Activated B cell treated with CpG ODN at 0.5 μM for 24 hours (primary cell): ENCODE measurements around the gene MAT2A. TPM values are rescaled to one million over a fixed set of nuclear protein-coding genes. Genes with fewer than 3 reads are reported as not detected.

Source experiments
- ATAC-seq: fragments of 200-7000 bp; cut with Tn5 transposase; one replicate; pipeline ENCODE4 v1.10.0; 2021; ENCODE audit warnings: low read depth, mild to moderate bottlenecking, moderate library complexity
- CTCF ChIA-PET: fragments of 350-600 bp; sonication (Branson Sonifier 250); formaldehyde crosslinking; loops from one replicate; lab custom pipeline; 2021; ENCODE audit warnings: antibody characterized with exemption; lab: Charles Lee
- POLR2A ChIA-PET: fragments of 350-600 bp; sonication (Branson Sonifier 250); formaldehyde crosslinking; loops from one replicate; lab custom pipeline; 2021; ENCODE audit warnings: antibody characterized with exemption; lab: Charles Lee
- DNase-seq: peaks from one replicate; pipeline ENCODE4 v3.0.0; 2022
- H3K27ac Mint-ChIP-seq: one replicate; pipeline ENCODE4 v1.8.0; 2020; ENCODE audit warnings: mixed read lengths
- H3K27me3 Mint-ChIP-seq: one replicate; pipeline ENCODE4 v1.8.0; 2021; ENCODE audit warnings: mixed read lengths
- H3K36me3 Mint-ChIP-seq: one replicate; pipeline ENCODE4 v1.8.0; 2021; ENCODE audit warnings: low read depth, mixed read lengths
- H3K4me1 Mint-ChIP-seq: one replicate; pipeline ENCODE4 v1.8.0; 2021; ENCODE audit warnings: mixed read lengths
- H3K4me3 Mint-ChIP-seq: one replicate; pipeline ENCODE4 v1.8.0; 2020; ENCODE audit warnings: mild to moderate bottlenecking, mixed read lengths
- H3K9me3 Mint-ChIP-seq: one replicate; pipeline ENCODE4 v1.8.0; 2020; ENCODE audit warnings: mixed read lengths
- CTCF ChIP-seq: fragments of 200-600 bp; IDR thresholded peaks from one replicate; pipeline ENCODE4 v1.8.0; 2022; ENCODE audit warnings: antibody characterized with exemption, mild to moderate bottlenecking
- intact Hi-C: fragments of 100-400 bp; cut with micrococcal nuclease; formaldehyde crosslinking; loops from one replicate; pipeline ENCODE4 v1.15.1; 2024
- total RNA-seq: library from RNA; stranded (reverse); gene quantifications from 2 replicates; pipeline ENCODE4 v1.2.3, GENCODE V29; 2022

Gene MAT2A
- total RNA-seq, result 228 and 265 TPM in 2 replicates

DNA sequence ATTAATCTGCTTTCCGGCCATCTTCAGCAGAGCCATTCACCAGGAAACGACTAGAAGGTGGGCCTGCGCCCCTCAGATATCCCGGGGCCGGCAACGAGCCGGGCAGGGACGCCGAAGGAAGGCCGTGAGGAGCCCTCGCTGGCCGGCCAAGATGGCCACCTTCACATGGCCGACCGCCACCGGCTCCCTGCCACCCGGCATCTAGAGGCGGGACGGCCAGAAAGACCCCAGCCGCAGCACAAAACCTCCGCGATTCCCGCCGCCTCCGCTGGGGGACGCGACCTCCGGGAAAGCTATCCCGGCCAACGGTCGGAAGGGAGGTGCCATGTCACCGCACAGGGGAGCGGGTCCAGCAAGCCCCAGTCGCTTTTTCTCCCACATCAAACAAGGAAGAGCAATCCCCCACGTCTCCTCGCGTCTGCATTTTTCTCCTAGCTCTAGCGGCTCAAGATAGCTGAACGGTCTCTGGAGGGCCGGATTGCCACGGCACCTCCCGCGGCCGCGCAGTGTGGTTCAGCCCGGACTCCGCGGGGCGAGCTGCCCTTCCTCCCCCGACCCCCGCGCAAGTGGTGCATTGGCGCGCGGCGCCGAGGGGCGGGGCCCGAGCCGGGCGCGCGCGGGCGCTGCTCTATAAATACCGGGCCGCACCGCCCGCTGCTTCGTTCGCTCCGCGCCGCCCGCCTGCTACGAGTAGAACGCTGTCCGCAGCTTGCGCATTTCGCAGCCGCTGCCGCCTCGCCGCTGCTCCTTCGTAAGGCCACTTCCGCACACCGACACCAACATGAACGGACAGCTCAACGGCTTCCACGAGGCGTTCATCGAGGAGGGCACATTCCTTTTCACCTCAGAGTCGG lies at the start of gene MAT2A:
Gene MAT2A (plus strand): TSS at position 662 of the 854 bp plus-strand sequence. CDS start 120 bp downstream, at position 782.
- CTCF ChIA-PET, result interaction anchor here (0.8 to 6.0 kb wide), 6 partner anchors 10 to 147 kb away, joined by 3 to 52 read pairs (median 4); no protein-coding TSS in a partner anchor
- H3K4me1 Mint-ChIP-seq, result peaks cover 37% of the 10 kb centered on the region
- POLR2A ChIA-PET, result interaction anchor here (0.6 to 8.1 kb wide), 53 partner anchors 9 to 1072 kb away, joined by 3 to 137 read pairs (median 5); partner anchors contain the start of genes C2orf68, CAPG, ELMOD3 and GGCX
- peak; percentile 94 for DNase-seq
- intact Hi-C loops, result loop anchor here (1.0 to 5.0 kb wide), 9 partner anchors 23 to 902 kb away; partner anchors contain the start of genes ELMOD3, GGCX, KDM3A and RETSAT
- no peak for TF ChIP-seq CTCF
- no peaks in the 10 kb centered on the region for H3K9me3 Mint-ChIP-seq
- H3K36me3 Mint-ChIP-seq, result peaks cover 51% of the 10 kb centered on the region
- peak within 1 kb of the TSS; percentile 96 for H3K4me3 Mint-ChIP-seq
- no peaks in the 10 kb centered on the region for H3K27me3 Mint-ChIP-seq
- peak within 1 kb of the TSS; percentile 99 for H3K27ac Mint-ChIP-seq
- peak; percentile 80 for ATAC-seq

- POLR2A ChIA-PET, result no interaction called here
- Mint-ChIP-seq H3K4me3 (no peak overlapping the region), H3K4me1 (peaks cover 8% of the 10 kb centered on the region), H3K27ac (no peak overlapping the region), H3K36me3 (peaks cover 2% of the 10 kb centered on the region), H3K27me3 (no peaks in the 10 kb centered on the region), H3K9me3 (peaks cover 3% of the 10 kb centered on the region)
- intact Hi-C loops, result no loop called here
- no peak for TF ChIP-seq CTCF
- ATAC-seq, result no peak
- DNase-seq, result no peak
- CTCF ChIA-PET, result no interaction called here
Measured at GRCh38 chr2:85490861-85491755, 47.9 kb upstream of the MAT2A start.

DNA sequence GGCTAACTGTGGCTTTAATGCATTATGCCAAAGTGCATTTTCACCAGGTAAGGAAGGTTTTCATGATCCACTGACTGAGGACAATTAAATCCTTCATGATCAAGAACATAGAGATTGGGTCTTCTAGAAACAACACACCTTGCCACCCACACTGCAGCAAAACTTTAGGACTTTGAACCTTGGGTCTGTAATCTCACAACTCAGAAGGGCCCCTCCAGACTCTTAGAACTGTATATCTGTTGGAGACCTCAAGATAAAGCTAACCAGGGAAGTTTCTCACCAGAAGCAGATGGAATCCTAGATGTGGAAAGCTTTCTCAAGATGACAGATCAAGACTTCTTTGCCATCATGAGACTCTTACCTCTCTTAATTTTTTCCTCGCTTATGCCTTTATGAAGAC lies 42.5 kb upstream of the MAT2A start:
- ChIA-PET CTCF (no interaction called here), POLR2A (no interaction called here)
- no peak for ATAC-seq
- Mint-ChIP-seq H3K36me3 (no peaks in the 10 kb centered on the region), H3K4me3 (no peak overlapping the region), H3K9me3 (no peaks in the 10 kb centered on the region), H3K27ac (no peak overlapping the region), H3K4me1 (peaks cover 17% of the 10 kb centered on the region), H3K27me3 (no peaks in the 10 kb centered on the region)
- intact Hi-C loops, result no loop called here
- DNase-seq, result no peak
- TF ChIP-seq CTCF, result no peak

GRCh38 chr2:85497944-85498630 lies 40.9 kb upstream of the MAT2A start:
- no peaks in the 10 kb centered on the region for H3K36me3 Mint-ChIP-seq
- H3K9me3 Mint-ChIP-seq, result no peaks in the 10 kb centered on the region
- CTCF ChIA-PET, result no interaction called here
- POLR2A ChIA-PET, result no interaction called here
- DNase-seq (no peak), ATAC-seq (no peak)
- intact Hi-C loops, result no loop called here
- no peak for TF ChIP-seq CTCF
- H3K27ac Mint-ChIP-seq, result no peak overlapping the region
- H3K4me1 Mint-ChIP-seq, result peaks cover 17% of the 10 kb centered on the region
- no peaks in the 10 kb centered on the region for H3K27me3 Mint-ChIP-seq
- H3K4me3 Mint-ChIP-seq, result no peak overlapping the region
